HG02943 (cell line): ENCODE results near the gene NAT14.
"Not testable (repeated sequence)": the region's sequence is repeated elsewhere in the genome, so short reads cannot be mapped to it uniquely, and the experiment has no call there.

Experiments
- ATAC-seq: cut with Tn5 transposase; IDR thresholded peaks from one replicate; pipeline ENCODE4 v1.9.1; 2021; ENCODE audit warnings: mild to moderate bottlenecking, low read depth, moderate library complexity; ENCODE audit not compliant: unreplicated experiment

Gene NAT14

GRCh38 chr19:55485439-55486011 is 537 bp downstream of the NAT14 start:
- ATAC-seq, result no peak

- ATAC-seq, result no peak
These were observed 1.3 kb downstream of the NAT14 start for GRCh38 chr19:55486043-55486970.

GRCh38 chr19:55486971-55487923 is 2.3 kb downstream of the NAT14 start:
- ATAC-seq, result no peak

- no peak for ATAC-seq
These were observed 3.1 kb downstream of the NAT14 start, which contains the start of gene SSC5D for GRCh38 chr19:55487924-55488687. TSS of gene SSC5D (plus strand) at chr19:55488436. CDS start at chr19:55488590, 154 bp downstream.

GRCh38 chr19:55488986-55489710 is 4.2 kb downstream of the NAT14 start:
- no peak for ATAC-seq

GRCh38 chr19:55489711-55490477 is 4.9 kb downstream of the NAT14 start:
- no peak for ATAC-seq

GRCh38 chr19:55490478-55491432 is 5.8 kb downstream of the NAT14 start:
- ATAC-seq, result no peak

- ATAC-seq, result no peak
These were observed 6.8 kb downstream of the NAT14 start for GRCh38 chr19:55491546-55492360.

- no peak for ATAC-seq
These were observed 7.5 kb downstream of the NAT14 start for GRCh38 chr19:55492362-55492944.

GRCh38 chr19:55493052-55493644 is 8.2 kb downstream of the NAT14 start:
- no peak for ATAC-seq

- ATAC-seq, result no peak
These were observed 8.7 kb downstream of the NAT14 start for GRCh38 chr19:55493645-55494171.

GRCh38 chr19:55494172-55494761 is 9.3 kb downstream of the NAT14 start:
- ATAC-seq, result no peak

GRCh38 chr19:55495646-55496349 is 10.8 kb downstream of the NAT14 start:
- ATAC-seq, result no peak

GRCh38 chr19:55496820-55497219 is 11.8 kb downstream of the NAT14 start:
- not testable (repeated sequence) for ATAC-seq

GRCh38 chr19:55497763-55498162 is 12.8 kb downstream of the NAT14 start:
- no peak for ATAC-seq
